Central memory CD8-positive, alpha-beta T cell (primary cell): Measurements from ENCODE around the gene GDF3.
"Not testable (repeated sequence)": the region's sequence is repeated elsewhere in the genome, so short reads cannot be mapped to it uniquely, and the experiment has no call there.

Experiments
- ATAC-seq: fragments of 150-1000 bp; cut with Tn5 transposase; replicated peaks from 2 replicates; pipeline ENCODE4 v1.10.0; 2022; ENCODE audit warnings: mild to moderate bottlenecking, moderate FRiP score, moderate number of reproducible peaks; ENCODE audit not compliant: poor library complexity, severe bottlenecking; ENCODE audit errors: extremely low read depth
- DNase-seq, 2 donors: peaks; one replicate each; pipeline ENCODE4 v3.0.0; 2021; ENCODE audit warnings: low spot score in 2 of 2
- H3K27ac Mint-ChIP-seq: one replicate; pipeline ENCODE4 v1.8.0; 2022; ENCODE audit warnings: low read depth, mild to moderate bottlenecking, moderate library complexity, mixed read lengths
- H3K27me3 Mint-ChIP-seq: one replicate; pipeline ENCODE4 v1.8.0; 2022; ENCODE audit warnings: mixed read lengths
- H3K36me3 Mint-ChIP-seq: one replicate; pipeline ENCODE4 v1.8.0; 2022; ENCODE audit warnings: mild to moderate bottlenecking, moderate library complexity, mixed read lengths; ENCODE audit not compliant: insufficient read depth
- H3K4me1 Mint-ChIP-seq: one replicate; pipeline ENCODE4 v1.8.0; 2022; ENCODE audit warnings: mixed read lengths
- H3K4me3 Mint-ChIP-seq: one replicate; pipeline ENCODE4 v1.8.0; 2022; ENCODE audit warnings: mild to moderate bottlenecking, moderate library complexity, mixed read lengths
- H3K9me3 Mint-ChIP-seq: one replicate; pipeline ENCODE4 v1.8.0; 2022; ENCODE audit warnings: mixed read lengths

GDF3 gene

GRCh38 chr12:7695566-7696197 lies at the start of gene GDF3:
GDF3 (minus strand) TSS chr12:7695775; CDS start chr12:7695728, 47 bp downstream.
- peaks cover 25% of the 10 kb centered on the region for H3K27me3 Mint-ChIP-seq
- no peaks in the 10 kb centered on the region for H3K36me3 Mint-ChIP-seq
- no peaks in the 10 kb centered on the region for H3K9me3 Mint-ChIP-seq
- peaks cover 6% of the 10 kb centered on the region for H3K4me1 Mint-ChIP-seq
- no peak within 1 kb of the TSS for H3K4me3 Mint-ChIP-seq
- ATAC-seq, result no peak
- DNase-seq, result no peak
- no peak within 1 kb of the TSS for H3K27ac Mint-ChIP-seq

- ATAC-seq, result no peak
Measured at GRCh38 chr12:7732993-7733392, 37.4 kb upstream of the GDF3 start.

GRCh38 chr12:7731486-7731885 lies 35.9 kb upstream of the GDF3 start:
- Mint-ChIP-seq H3K27ac (no peak overlapping the region), H3K4me3 (no peak overlapping the region), H3K4me1 (no peaks in the 10 kb centered on the region), H3K36me3 (no peaks in the 10 kb centered on the region), H3K27me3 (no peaks in the 10 kb centered on the region), H3K9me3 (no peaks in the 10 kb centered on the region)
- no peak for ATAC-seq
- DNase-seq, result no peak

More at GRCh38 chr12:7732993-7733392, 37.4 kb upstream of the GDF3 start:
- no peak overlapping the region for H3K27ac Mint-ChIP-seq
- DNase-seq, result no peak
- no peaks in the 10 kb centered on the region for H3K9me3 Mint-ChIP-seq
- H3K4me1 Mint-ChIP-seq, result no peaks in the 10 kb centered on the region
- no peaks in the 10 kb centered on the region for H3K36me3 Mint-ChIP-seq
- H3K27me3 Mint-ChIP-seq, result no peaks in the 10 kb centered on the region
- no peak overlapping the region for H3K4me3 Mint-ChIP-seq

- H3K9me3 Mint-ChIP-seq, H3K36me3 Mint-ChIP-seq, H3K4me1 Mint-ChIP-seq, DNase-seq, ATAC-seq, H3K27ac Mint-ChIP-seq, H3K4me3 Mint-ChIP-seq, H3K27me3 Mint-ChIP-seq: not testable (repeated sequence)
Measured at GRCh38 chr12:7730984-7731383, 35.4 kb upstream of the GDF3 start.

GRCh38 chr12:7729746-7730145 lies 34.2 kb upstream of the GDF3 start:
- Mint-ChIP-seq H3K4me3 (no peak overlapping the region), H3K4me1 (no peaks in the 10 kb centered on the region), H3K27ac (no peak overlapping the region), H3K27me3 (no peaks in the 10 kb centered on the region), H3K9me3 (no peaks in the 10 kb centered on the region), H3K36me3 (no peaks in the 10 kb centered on the region)
- ATAC-seq, result no peak
- DNase-seq, result no peak

GRCh38 chr12:7723926-7724325 lies 28.4 kb upstream of the GDF3 start:
- Mint-ChIP-seq H3K9me3 (no peaks in the 10 kb centered on the region), H3K36me3 (no peaks in the 10 kb centered on the region), H3K4me3 (no peak overlapping the region)

GRCh38 chr12:7719946-7720730 lies 24.6 kb upstream of the GDF3 start:
- Mint-ChIP-seq H3K4me3 (no peak overlapping the region), H3K4me1 (no peaks in the 10 kb centered on the region), H3K27ac (no peak overlapping the region), H3K9me3 (no peaks in the 10 kb centered on the region), H3K36me3 (no peaks in the 10 kb centered on the region), H3K27me3 (peaks cover 35% of the 10 kb centered on the region)
- no peak for ATAC-seq
- no peak for DNase-seq

More at GRCh38 chr12:7723926-7724325, 28.4 kb upstream of the GDF3 start:
- Mint-ChIP-seq H3K27me3 (peaks cover 16% of the 10 kb centered on the region), H3K4me1 (no peaks in the 10 kb centered on the region), H3K27ac (no peak overlapping the region)
- no peak for DNase-seq
- ATAC-seq, result no peak

- H3K9me3 Mint-ChIP-seq, result no peaks in the 10 kb centered on the region
- H3K4me1 Mint-ChIP-seq, result no peaks in the 10 kb centered on the region
- no peak overlapping the region for H3K4me3 Mint-ChIP-seq
- H3K27me3 Mint-ChIP-seq, result peaks cover 45% of the 10 kb centered on the region
- ATAC-seq (no peak), DNase-seq (no peak)
- H3K36me3 Mint-ChIP-seq, result no peaks in the 10 kb centered on the region
- no peak overlapping the region for H3K27ac Mint-ChIP-seq
Measured at GRCh38 chr12:7716381-7716780, 20.8 kb upstream of the GDF3 start.

GRCh38 chr12:7712841-7713442 lies 17.4 kb upstream of the GDF3 start:
- ATAC-seq, result no peak
- no peak overlapping the region for H3K27ac Mint-ChIP-seq

GRCh38 chr12:7711133-7711532 lies 15.6 kb upstream of the GDF3 start, which contains the start of gene DPPA3:
DPPA3 (plus strand) TSS chr12:7711433; CDS start chr12:7711571, 138 bp downstream.
- Mint-ChIP-seq H3K9me3 (no peaks in the 10 kb centered on the region), H3K4me3 (no peak within 1 kb of the TSS), H3K27me3 (peaks cover 10% of the 10 kb centered on the region), H3K4me1 (no peaks in the 10 kb centered on the region), H3K36me3 (no peaks in the 10 kb centered on the region), H3K27ac (no peak within 1 kb of the TSS)
- ATAC-seq (no peak), DNase-seq (no peak)

More at GRCh38 chr12:7712841-7713442, 17.4 kb upstream of the GDF3 start:
- DNase-seq, result no peak
- Mint-ChIP-seq H3K36me3 (no peaks in the 10 kb centered on the region), H3K27me3 (peaks cover 19% of the 10 kb centered on the region), H3K4me1 (no peaks in the 10 kb centered on the region), H3K4me3 (no peak overlapping the region), H3K9me3 (no peaks in the 10 kb centered on the region)

- H3K4me3 Mint-ChIP-seq, result no peak overlapping the region
Measured at GRCh38 chr12:7709969-7710675, 14.5 kb upstream of the GDF3 start.

GRCh38 chr12:7705846-7706245 lies 10.3 kb upstream of the GDF3 start:
- ATAC-seq (no peak), DNase-seq (no peak)
- no peaks in the 10 kb centered on the region for H3K9me3 Mint-ChIP-seq

More at GRCh38 chr12:7709969-7710675, 14.5 kb upstream of the GDF3 start:
- Mint-ChIP-seq H3K4me1 (no peaks in the 10 kb centered on the region), H3K36me3 (no peaks in the 10 kb centered on the region), H3K27me3 (peaks cover 10% of the 10 kb centered on the region), H3K27ac (no peak overlapping the region), H3K9me3 (no peaks in the 10 kb centered on the region)
- no peak for ATAC-seq
- DNase-seq, result no peak

More at GRCh38 chr12:7705846-7706245, 10.3 kb upstream of the GDF3 start:
- no peak overlapping the region for H3K4me3 Mint-ChIP-seq
- H3K4me1 Mint-ChIP-seq, result no peaks in the 10 kb centered on the region
- no peaks in the 10 kb centered on the region for H3K27me3 Mint-ChIP-seq
- H3K36me3 Mint-ChIP-seq, result no peaks in the 10 kb centered on the region
- no peak overlapping the region for H3K27ac Mint-ChIP-seq
